T47D (cell line): ENCODE measurements around the gene HEBP2.
"Not testable (repeated sequence)": the region's sequence is repeated elsewhere in the genome, so short reads cannot be mapped to it uniquely, and the experiment has no call there.

ENCODE experiments used
- DNase-seq, 2 experiments: peaks; one replicate each; pipeline versions ENCODE4 v3.0.0 to v3.0.0-alpha.2; 2011 to 2012; ENCODE audit warnings: low read depth in 1 of 2, low spot score in 1 of 2
- JUND ChIP-seq: IDR thresholded peaks from 2 replicates; pipeline ENCODE4 v1.6.1; 2012; ENCODE audit warnings: low read depth
- in situ Hi-C: cut with HindIII; loops from 2 replicates; pipeline ENCODE4 v1.10.0; 2016; ENCODE audit warnings: low sequenced_read_pairs, low pct_unique_long_range_greater_than_20kb

The HEBP2 gene

DNA sequence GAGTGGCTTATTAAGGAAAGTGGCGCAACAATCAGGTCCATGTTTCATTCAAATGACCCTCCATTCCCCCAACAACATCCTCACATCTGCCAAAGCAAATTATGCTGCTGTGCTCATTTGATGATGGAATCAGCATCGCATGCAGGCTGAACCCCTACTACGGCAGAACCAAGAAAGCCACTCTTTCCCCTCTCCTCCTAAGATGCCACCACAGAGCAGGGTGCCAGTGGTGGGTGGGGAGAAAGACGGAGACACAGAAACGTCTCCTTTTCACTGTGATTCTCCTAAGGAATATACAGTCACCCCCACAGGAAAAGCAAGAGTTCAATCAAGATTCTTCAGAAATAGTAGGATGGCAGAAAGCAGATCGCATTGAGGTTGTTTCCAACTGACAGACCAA is 17.1 kb downstream of the HEBP2 start:
- no peak for TF ChIP-seq JUND
- in situ Hi-C loops, result no loop called here
- no peak for DNase-seq

DNA sequence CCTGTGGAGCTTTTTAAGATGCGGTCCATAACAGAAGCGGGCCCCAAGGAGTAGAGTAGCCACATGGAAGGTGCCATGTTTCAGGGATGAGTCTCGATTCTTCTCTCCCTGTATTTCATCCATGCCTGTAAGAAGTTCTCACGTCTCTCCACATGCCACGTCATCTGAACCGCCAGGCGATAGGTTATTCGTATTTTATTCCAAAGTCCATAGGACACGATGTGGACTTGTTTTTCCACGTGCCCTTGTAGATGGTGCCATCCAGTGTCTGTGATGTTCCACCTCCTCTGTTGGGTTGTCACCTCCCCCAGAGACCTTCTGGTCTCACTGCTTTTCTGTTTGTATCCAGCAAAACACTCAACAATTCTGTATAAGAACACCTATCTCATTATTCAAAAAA is 17.6 kb downstream of the HEBP2 start:
- no peak for TF ChIP-seq JUND
- no peak for DNase-seq
- in situ Hi-C loops, result no loop called here

DNA sequence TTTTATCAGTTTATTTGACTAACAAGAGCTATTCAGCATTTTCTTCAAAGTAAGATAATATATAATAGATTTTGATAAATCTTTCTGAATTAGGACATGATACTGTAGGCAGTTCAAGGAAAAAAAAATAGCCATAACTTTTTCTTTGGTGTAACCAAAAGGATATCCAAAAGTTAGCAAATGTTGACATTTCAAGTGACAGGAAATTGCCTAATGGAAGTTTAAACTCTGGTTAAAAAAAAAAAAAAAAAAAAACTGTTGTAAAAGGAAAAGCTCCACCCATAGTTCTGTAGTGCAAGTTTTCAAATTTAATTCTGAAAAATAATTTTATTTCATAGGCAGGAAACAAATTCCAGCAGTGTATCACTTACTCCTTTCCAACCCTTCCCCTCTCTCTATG is 18.8 kb downstream of the HEBP2 start:
- no peak for DNase-seq
- no peak for TF ChIP-seq JUND
- in situ Hi-C loops, result no loop called here

DNA sequence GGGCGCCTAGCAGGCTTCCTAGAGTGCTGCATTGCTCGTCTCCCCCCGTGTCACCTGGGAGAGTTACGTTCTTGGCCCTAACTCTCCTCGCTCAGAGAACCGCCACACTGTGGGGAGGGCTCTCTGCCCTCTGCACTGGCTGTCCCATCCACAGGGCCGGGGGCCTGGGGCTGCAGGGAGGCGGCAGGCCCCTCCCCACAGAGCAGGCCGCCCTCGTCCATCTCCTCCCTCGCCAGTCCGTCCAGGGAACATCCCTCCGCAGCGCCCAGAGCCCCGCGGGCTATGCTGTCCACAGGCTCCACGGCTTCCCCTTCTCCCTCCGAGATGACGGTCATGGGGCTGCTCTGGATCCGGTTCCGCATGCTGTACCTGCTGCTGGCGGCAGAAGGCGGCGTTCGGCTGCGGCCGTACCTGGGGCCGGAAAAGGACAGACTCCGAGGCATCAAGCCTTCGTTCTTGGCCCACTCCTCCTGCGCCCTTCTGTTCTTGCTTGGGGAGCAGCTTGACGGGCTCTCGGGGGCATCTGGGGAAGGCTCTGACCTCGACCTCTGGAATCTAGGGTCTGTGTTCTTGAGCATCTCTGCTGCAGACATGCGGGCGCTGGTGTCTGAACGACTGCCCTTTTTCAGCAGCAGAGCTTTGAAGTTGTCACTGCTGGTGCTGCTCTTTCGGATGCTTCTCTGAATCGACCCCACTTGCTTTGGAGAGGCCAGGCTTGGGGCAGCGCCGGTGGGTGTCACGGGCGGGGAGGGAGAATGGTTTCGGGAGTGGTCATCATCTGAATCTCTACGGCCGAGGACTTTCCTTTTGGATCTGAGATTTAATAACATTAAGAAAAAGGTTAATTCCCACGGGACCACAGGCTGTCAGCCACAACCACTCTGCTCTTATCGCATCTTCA is 20.2 kb downstream of the HEBP2 start:
- no peak for DNase-seq
- in situ Hi-C loops, result no loop called here
- no peak for TF ChIP-seq JUND

DNA sequence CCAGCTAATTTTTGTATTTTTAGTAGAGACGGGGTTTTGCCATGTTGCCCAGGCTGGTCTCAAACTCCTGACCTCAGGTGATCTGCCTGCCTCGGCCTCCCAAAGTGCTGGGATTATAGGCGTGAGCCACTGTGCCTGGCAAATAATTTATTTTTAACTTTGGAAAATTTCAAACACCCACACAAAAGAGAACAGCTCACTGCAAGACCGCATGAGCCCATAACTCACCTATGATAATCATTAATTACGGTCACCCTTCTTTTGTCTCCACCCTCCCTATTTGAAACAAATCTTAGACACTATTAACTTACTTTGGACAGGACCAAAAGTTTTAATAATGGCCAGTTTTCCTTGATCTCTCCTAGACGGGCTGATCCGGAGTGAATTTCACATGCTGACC is 21.2 kb downstream of the HEBP2 start:
- in situ Hi-C loops, DNase-seq: not testable (repeated sequence)

DNA sequence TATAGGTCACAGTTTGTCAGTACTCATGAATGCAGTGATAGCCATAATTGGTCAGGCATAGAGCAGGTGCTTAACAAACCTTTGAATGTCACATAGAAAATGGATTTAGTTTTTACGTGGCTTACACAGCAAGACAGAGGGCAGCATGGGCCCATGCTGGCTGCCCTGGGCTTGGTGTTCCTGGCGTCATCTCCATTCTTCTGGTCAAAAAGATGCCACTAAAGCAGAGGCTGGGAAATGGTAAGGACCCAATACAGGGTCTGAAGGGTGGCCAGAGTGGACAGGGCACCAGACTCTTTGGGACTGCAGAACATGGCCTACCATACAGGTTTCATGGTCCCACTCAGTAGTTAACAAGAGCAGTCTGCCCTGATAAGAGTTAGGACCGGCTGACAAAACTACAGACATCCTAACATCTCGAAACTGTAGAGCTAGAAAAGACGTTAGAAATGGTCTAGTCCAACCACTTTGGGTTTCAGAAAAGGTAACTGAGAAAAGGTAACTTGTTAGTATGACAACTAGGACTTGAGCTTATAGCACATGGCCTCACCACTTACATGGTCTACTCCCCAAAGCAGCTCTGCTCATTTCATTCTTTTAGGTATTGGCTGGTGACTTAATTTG is 22.6 kb downstream of the HEBP2 start:
- DNase-seq, result no peak
- in situ Hi-C loops, result no loop called here
- TF ChIP-seq JUND, result no peak

DNA sequence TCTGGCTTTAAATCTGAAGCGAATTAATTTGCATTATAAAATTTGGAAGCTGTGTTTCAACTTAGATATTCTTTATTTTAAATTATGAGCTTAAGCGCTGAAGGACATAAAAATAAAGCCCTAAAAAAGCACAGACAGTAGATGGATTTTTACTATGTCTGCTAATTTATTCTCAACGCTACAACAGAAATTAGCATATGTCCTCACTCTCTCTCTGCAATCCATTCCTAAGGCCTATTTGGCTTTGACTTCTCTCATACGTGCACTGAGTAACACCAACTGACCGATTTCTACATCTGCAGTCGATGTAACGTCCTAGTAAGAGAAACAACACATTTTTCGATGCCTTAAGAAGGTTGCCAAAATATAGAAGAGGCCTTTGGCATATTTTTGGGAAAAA is 23.7 kb downstream of the HEBP2 start:
- in situ Hi-C loops, result no loop called here
- no peak for DNase-seq
- no peak for TF ChIP-seq JUND

DNA sequence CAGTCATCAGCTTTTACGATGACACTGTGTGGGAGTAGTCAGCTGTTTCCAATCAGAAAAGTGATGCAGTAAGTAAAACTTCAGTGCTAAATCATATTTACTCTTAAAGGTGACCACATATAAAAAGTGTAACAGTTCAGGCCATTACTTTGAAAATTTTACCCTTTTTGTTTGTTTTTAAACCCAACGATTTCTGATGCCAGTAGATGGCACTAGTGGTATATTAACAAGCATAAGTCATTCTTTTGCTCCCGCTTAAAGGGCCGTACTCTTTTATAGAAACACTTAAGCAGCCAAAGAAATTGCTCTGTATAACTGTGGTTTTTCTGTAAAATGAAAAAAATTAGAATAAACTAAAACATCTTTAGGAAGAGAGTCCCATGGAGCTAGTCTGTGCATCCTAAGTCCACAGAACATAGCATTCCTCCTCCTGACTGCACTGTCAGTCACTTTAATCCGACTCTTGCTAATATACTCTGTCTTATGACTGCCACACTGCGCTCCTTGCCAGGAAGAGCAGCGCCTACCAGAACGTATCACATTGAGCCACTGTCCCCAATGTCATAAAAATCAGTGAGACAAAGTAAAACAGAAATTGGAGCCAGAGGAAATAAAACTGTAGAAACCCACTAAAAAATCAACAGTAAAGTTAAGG is 25.0 kb downstream of the HEBP2 start:
- in situ Hi-C loops, result no loop called here
- no peak for TF ChIP-seq JUND
- peak; percentile 24 to 57 for DNase-seq

DNA sequence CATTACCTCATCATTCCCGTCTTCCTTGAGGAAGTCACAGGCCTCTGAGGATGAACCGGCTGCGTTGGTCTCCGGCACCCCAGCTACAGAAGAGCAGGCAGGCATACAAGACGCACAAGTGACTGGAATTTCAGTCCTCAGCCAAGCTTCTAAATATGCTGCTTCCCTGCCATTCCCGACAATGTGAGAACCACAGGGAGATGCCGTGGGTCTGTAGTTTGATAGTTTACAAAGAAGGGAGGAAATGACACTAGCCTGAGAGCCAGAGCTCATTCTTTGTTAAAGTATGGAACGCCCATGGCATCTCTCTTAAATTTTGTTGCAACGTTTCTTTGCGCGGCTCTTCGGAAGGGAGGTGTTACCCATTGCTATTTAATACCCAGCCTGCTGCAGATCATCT is 25.7 kb downstream of the HEBP2 start:
- no peak for DNase-seq
- in situ Hi-C loops, result no loop called here
- TF ChIP-seq JUND, result no peak

DNA sequence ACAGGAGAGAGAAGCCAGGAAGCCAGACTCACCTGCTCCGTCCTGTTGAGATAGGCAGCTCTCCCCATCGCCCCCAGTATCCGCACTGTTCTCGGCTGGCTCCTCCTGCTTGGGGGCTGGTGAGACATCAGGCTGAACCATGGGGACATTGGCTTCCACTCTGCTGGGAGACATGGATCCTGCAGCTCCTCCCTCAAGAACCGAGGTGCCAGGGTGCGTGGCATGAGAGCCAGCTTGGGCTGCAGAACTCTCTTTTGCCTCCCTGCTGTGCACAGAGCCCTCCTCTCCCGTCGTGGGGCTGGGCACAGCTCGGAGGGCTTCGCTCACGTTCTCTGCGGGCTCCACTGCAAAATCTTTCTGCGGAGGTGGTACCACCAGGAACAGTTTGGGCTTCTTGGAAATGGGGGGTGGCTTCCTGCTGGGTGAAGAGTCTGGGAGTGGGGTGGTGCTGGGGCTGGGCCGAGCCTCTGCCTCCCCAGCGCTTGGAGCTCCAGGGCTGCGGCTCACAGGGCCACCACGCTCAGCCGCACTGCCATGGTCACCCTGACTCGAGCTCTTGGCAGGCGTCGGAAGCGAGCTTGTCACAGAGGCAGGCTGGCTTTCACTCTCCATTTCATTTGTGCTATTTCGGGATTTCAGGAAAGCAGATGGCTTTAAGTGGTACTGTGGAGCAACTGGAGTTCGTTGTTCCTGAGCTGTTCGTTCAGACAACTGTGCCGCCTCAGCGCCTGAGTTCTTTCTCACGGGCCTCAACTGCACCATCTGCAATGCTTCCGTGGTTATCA is 26.5 kb downstream of the HEBP2 start:
- no peak for DNase-seq
- in situ Hi-C loops, result no loop called here

DNA sequence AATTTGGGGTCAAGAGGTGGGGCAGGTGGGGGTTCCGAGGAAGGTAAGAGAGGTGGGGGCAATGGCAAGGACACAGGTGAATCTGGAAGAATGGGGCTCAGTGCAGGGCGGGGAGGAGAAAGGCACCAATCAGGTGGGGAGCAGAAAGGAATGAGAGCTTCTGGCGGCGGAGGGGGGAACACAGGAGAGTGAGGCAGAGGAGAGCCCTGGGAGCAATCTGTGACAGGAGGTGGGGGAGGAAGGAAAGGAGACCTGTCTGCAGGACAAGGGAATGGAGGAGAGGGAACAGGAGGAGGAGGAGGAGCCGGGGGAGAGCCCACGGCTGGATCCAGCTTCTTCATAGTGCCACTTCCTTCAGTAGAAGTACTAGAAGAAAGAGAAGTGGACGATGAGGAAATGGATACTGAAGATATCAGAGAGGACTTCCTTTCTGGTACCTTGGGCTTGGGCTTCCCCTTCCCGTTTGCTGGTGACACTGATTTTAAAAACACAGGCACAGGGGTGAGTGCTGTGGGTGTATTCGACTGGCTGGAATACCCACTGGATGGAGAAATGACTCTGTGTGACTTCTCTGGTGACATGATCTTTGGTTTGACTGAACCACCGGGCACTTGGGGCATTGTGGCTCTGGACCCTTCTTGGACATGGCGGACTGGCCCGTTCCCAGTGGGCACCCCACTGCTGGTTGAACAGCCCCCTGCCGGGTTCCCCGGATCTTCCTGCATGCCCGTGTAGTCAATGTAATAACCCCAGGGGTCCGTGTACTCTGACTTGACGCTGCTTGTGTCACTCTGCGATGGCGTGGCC is 27.4 kb downstream of the HEBP2 start:
- DNase-seq, result no peak
- in situ Hi-C loops, result no loop called here
- TF ChIP-seq JUND, result no peak

More for the DNA sequence above, 26.5 kb downstream of the HEBP2 start:
- no peak for TF ChIP-seq JUND

DNA sequence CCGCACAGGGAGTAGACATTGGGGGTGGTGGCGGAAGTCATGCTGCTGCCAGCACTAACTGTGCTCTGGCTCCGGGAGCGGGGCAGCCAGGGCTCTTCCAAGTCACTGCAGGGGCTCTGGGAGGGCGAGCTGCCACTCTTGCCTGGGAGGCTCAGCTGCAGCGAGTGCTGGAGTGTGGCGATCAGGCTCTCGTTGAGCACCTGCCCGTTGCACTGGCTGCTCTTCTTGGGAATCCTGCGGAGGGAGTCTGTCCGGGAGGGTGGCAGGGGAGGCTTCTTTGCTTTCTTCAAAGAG is 28.0 kb downstream of the HEBP2 start:
- DNase-seq, result no peak
- in situ Hi-C loops, result no loop called here
- no peak for TF ChIP-seq JUND
